GM18867 (cell line): Measurements from ENCODE around the gene ING5.
"Not testable (repeated sequence)": the region's sequence is repeated elsewhere in the genome, so short reads cannot be mapped to it uniquely, and the experiment has no call there.

Experiments used
- ATAC-seq: cut with Tn5 transposase; IDR thresholded peaks from one replicate; pipeline ENCODE4 v1.9.1; 2021; ENCODE audit warnings: mild to moderate bottlenecking, moderate library complexity; ENCODE audit not compliant: unreplicated experiment

Gene ING5

GRCh38 chr2:241755777-241756176, 53.9 kb downstream of the ING5 start:
- ATAC-seq, result no peak

- ATAC-seq, result no peak
Measured at GRCh38 chr2:241759067-241759807, 57.4 kb downstream of the ING5 start.

- not testable (repeated sequence) for ATAC-seq
Measured at GRCh38 chr2:241759893-241760292, 58.1 kb downstream of the ING5 start.

GRCh38 chr2:241760301-241760771, 58.5 kb downstream of the ING5 start:
- ATAC-seq, result no peak

- no peak for ATAC-seq
Measured at GRCh38 chr2:241762321-241762932, 60.6 kb downstream of the ING5 start.

- ATAC-seq, result peak; percentile 93
Measured at GRCh38 chr2:241762933-241763369, 61.1 kb downstream of the ING5 start.

GRCh38 chr2:241763551-241764274, 61.9 kb downstream of the ING5 start:
- ATAC-seq, result no peak

- ATAC-seq, result no peak
Measured at GRCh38 chr2:241764275-241765241, 62.7 kb downstream of the ING5 start.

- ATAC-seq, result no peak
Measured at GRCh38 chr2:241767464-241768250, 65.8 kb downstream of the ING5 start.

GRCh38 chr2:241768251-241768711, 66.4 kb downstream of the ING5 start:
- no peak for ATAC-seq

- no peak for ATAC-seq
Measured at GRCh38 chr2:241768850-241769249, 67.0 kb downstream of the ING5 start.

- ATAC-seq, result no peak
Measured at GRCh38 chr2:241769819-241770184, 68.0 kb downstream of the ING5 start.

- no peak for ATAC-seq
Measured at GRCh38 chr2:241770185-241770935, 68.5 kb downstream of the ING5 start.

- no peak for ATAC-seq
Measured at GRCh38 chr2:241770936-241771285, 69.1 kb downstream of the ING5 start.

- no peak for ATAC-seq
Measured at GRCh38 chr2:241771286-241772062, 69.6 kb downstream of the ING5 start.

GRCh38 chr2:241772063-241772499, 70.2 kb downstream of the ING5 start:
- no peak for ATAC-seq

- no peak for ATAC-seq
Measured at GRCh38 chr2:241773511-241774418, 71.9 kb downstream of the ING5 start.
